Breast epithelium (tissue), 3 donors: ENCODE data around the gene LIMD2.

Experiments used
- CTCF ChIP-seq, 3 donors: fragments of 450-650 bp; IDR thresholded peaks; one replicate each; pipeline ENCODE4 v1.5.1; 2016 to 2017; ENCODE audit warnings: antibody characterized with exemption in 3 of 3, mild to moderate bottlenecking in 3 of 3, moderate library complexity in 3 of 3
- POLR2A ChIP-seq: fragments of 450-650 bp; IDR thresholded peaks from one replicate; pipeline ENCODE4 v1.6.1; 2016; ENCODE audit warnings: antibody characterized with exemption, mild to moderate bottlenecking, moderate library complexity
- POLR2AphosphoS5 ChIP-seq, 3 donors: sonication (generic); formaldehyde crosslinking; IDR thresholded peaks; one replicate each; pipeline ENCODE4 v1.6.1; 2017; ENCODE audit warnings: antibody characterized with exemption in 3 of 3

- TF ChIP-seq CTCF (IDR thresholded peaks at IDR 0.05) (no peak), POLR2AphosphoS5 (IDR thresholded peaks at IDR 0.05) (no peak), POLR2A (no peak)
These were observed 17.5 kb downstream of the LIMD2 start for GRCh38 chr17:63682441-63682840.
